Suprapubic skin (tissue), 4 donors: ENCODE measurements around the gene STON2. TPM values are rescaled to one million over a fixed set of nuclear protein-coding genes. Genes with fewer than 3 reads are reported as not detected.
"Not testable (repeated sequence)": the region's sequence is repeated elsewhere in the genome, so short reads cannot be mapped to it uniquely, and the experiment has no call there.

ENCODE experiments used
- DNase-seq, 2 donors: peaks; one replicate each; pipeline ENCODE4 v3.0.0-alpha.2; 2019; ENCODE audit warnings: low spot score in 2 of 2
- H3K27ac ChIP-seq: fragments of 200-600 bp; sonication (generic); one replicate; pipeline ENCODE4 v1.5.1; 2019
- H3K27me3 ChIP-seq: fragments of 200-600 bp; sonication (generic); one replicate; pipeline ENCODE4 v1.5.1; 2019
- H3K36me3 ChIP-seq: fragments of 200-600 bp; sonication (generic); one replicate; pipeline ENCODE4 v1.5.1; 2019
- H3K4me1 ChIP-seq: fragments of 200-600 bp; sonication (generic); one replicate; pipeline ENCODE4 v1.5.1; 2019
- H3K4me3 ChIP-seq: fragments of 200-600 bp; sonication (generic); one replicate; pipeline ENCODE4 v1.5.1; 2019; ENCODE audit warnings: mild to moderate bottlenecking
- H3K9me3 ChIP-seq: fragments of 200-600 bp; sonication (generic); one replicate; pipeline ENCODE4 v1.5.1; 2019
- EP300 ChIP-seq: sonication (generic); formaldehyde crosslinking; IDR thresholded peaks from one replicate; pipeline ENCODE4 v1.6.1; 2017; ENCODE audit warnings: antibody characterized with exemption
- POLR2A ChIP-seq, 2 donors: fragments of 450-650 bp; IDR thresholded peaks; one replicate each; pipeline ENCODE4 v1.6.1; 2017; ENCODE audit warnings: antibody characterized with exemption in 2 of 2, mild to moderate bottlenecking in 2 of 2, moderate library complexity in 2 of 2
- POLR2AphosphoS5 ChIP-seq, 3 donors: sonication (generic); formaldehyde crosslinking; IDR thresholded peaks; one replicate each; pipeline ENCODE4 v1.6.1; 2017; ENCODE audit warnings: antibody characterized with exemption in 3 of 3
- WGBS: methylation state at CpG from one replicate; pipeline ENCODE4 v1.1.5; 2018; 5-methylcytosine and 5-hydroxymethylcytosine counted together
- total RNA-seq, 4 donors: library from RNA; depleted of rRNA; stranded (reverse); fragments of >200 nt; gene quantifications; one replicate each; pipeline ENCODE4 v1.1.0, GENCODE V29; 2016
- TF ChIP-seq, protein P1 (sequence below), 2 donors: fragments of 200-600 bp in 1 of 2; fragments of 450-650 bp in 1 of 2; sonication (generic) in 1 of 2; IDR thresholded peaks; one replicate each; pipeline ENCODE4 v1.5.1; 2016 to 2019; ENCODE audit warnings: antibody characterized with exemption in 2 of 2, mild to moderate bottlenecking in 1 of 2, moderate library complexity in 1 of 2

The STON2 gene
- total RNA-seq, 4 donors from 2014 or later, result 19.1 to 39.5 (median 22.8) TPM

DNA sequence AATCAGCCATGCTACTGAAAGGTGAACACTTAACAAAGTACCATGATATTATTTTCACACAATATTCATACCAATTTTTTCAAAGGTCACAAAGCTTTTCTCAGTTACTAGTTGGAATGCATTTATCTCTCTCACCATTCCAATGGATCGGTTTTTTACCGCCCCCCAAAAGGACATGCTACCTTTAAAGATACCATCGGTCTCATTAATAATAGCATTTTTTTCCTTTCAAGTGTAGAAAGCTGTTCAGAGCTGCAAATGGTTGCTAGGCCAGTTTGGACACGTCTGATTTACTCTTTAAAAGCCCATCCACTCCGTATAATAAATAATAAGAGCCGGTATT, 34.9 kb upstream of the STON2 start:
- Histone ChIP-seq H3K4me3 (peak overlapping the region; percentile 71), H3K27me3 (peaks cover 6% of the 10 kb centered on the region), H3K9me3 (no peaks in the 10 kb centered on the region), H3K27ac (no peak overlapping the region), H3K36me3 (no peaks in the 10 kb centered on the region), H3K4me1 (peaks cover 34% of the 10 kb centered on the region)
- TF ChIP-seq POLR2A (IDR thresholded peaks at IDR 0.05) (no peak), EP300 (no peak), POLR2AphosphoS5 (IDR thresholded peaks at IDR 0.05) (no peak)
- TF ChIP-seq, protein P1, sequence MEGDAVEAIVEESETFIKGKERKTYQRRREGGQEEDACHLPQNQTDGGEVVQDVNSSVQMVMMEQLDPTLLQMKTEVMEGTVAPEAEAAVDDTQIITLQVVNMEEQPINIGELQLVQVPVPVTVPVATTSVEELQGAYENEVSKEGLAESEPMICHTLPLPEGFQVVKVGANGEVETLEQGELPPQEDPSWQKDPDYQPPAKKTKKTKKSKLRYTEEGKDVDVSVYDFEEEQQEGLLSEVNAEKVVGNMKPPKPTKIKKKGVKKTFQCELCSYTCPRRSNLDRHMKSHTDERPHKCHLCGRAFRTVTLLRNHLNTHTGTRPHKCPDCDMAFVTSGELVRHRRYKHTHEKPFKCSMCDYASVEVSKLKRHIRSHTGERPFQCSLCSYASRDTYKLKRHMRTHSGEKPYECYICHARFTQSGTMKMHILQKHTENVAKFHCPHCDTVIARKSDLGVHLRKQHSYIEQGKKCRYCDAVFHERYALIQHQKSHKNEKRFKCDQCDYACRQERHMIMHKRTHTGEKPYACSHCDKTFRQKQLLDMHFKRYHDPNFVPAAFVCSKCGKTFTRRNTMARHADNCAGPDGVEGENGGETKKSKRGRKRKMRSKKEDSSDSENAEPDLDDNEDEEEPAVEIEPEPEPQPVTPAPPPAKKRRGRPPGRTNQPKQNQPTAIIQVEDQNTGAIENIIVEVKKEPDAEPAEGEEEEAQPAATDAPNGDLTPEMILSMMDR (IDR thresholded peaks at IDR 0.05), result no peak
- WGBS, result 15% methylated on average over 6 of the region's 6 CpGs
- DNase-seq, result no peak

DNA sequence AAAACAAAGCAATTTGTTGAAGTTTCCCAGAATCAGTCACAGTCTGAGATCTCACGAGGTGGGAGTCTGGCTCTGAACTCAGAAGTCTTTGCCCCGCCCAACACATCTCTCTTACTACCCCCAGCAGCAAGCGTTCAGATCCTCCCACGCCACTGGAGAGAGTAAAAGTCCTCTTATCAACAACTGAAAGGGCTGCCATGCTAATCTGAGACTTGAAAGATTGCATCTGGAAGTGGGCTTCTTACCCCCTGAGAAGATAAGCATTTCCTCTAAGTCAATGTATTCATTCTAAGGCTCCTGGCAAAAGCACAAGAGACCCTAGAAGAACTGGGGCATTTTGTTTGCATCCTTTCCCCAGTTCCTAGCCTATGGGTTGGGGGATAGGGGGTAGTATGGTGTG, 34.1 kb upstream of the STON2 start:
- peaks cover 34% of the 10 kb centered on the region for H3K4me1 ChIP-seq
- no peaks in the 10 kb centered on the region for H3K9me3 ChIP-seq
- no peak overlapping the region for H3K4me3 ChIP-seq
- no peak overlapping the region for H3K27ac ChIP-seq
- TF ChIP-seq POLR2AphosphoS5 (IDR thresholded peaks at IDR 0.05) (no peak), EP300 (no peak), POLR2A (IDR thresholded peaks at IDR 0.05) (no peak)
- TF ChIP-seq, protein P1 (IDR thresholded peaks at IDR 0.05), result no peak
- peaks cover 6% of the 10 kb centered on the region for H3K27me3 ChIP-seq
- no peaks in the 10 kb centered on the region for H3K36me3 ChIP-seq
- DNase-seq, result no peak
- 65% methylated on average over 4 of the region's 4 CpGs for WGBS

DNA sequence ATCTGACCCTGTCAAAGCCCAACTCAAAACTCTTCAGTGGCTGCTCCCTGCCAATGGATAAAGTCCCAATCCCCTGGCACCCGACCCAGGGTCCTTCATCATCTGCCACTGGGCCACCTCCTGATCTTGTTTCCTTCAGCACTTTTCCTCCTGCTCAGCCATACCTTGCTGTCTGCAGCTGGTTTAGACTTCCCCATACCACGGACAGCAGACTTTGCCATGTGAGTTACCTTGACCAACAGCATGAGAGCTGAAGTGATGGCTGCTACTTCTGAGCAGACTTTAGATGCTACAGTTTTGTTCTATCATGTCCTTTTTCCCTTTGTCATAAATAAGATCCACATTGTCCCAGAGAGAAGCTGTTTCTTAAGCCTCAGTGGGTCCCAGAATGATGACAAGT, 33.3 kb upstream of the STON2 start:
- no peak overlapping the region for H3K27ac ChIP-seq
- 87% methylated on average over 2 of the region's 2 CpGs for WGBS
- no peak overlapping the region for H3K4me3 ChIP-seq
- peaks cover 2% of the 10 kb centered on the region for H3K27me3 ChIP-seq
- no peaks in the 10 kb centered on the region for H3K9me3 ChIP-seq
- DNase-seq, result no peak
- H3K4me1 ChIP-seq, result peaks cover 34% of the 10 kb centered on the region
- no peaks in the 10 kb centered on the region for H3K36me3 ChIP-seq
- TF ChIP-seq POLR2AphosphoS5 (IDR thresholded peaks at IDR 0.05) (no peak), POLR2A (IDR thresholded peaks at IDR 0.05) (no peak), EP300 (no peak)
- TF ChIP-seq, protein P1 (IDR thresholded peaks at IDR 0.05), result no peak

DNA sequence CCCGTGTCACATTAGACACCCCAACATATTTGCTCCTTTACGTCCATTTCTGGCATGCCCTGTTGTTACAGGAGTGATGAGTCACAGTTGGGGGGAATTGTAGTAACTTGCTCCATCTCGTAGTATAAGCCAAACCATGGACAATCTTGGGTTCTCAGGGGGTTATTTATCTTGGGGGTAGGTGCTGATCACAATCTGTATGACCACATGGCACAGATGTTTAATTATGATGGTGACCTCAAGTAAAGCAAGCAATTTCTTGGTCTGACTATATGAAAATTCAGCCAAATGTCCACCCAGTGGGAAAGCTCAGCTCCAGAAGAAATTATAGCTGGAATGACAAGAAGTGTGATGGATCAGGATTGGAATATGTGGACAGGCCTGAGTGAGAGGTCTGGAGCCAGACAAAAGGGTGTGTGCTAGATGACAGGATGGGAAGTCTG, 32.1 kb upstream of the STON2 start:
- no peak for DNase-seq
- no peaks in the 10 kb centered on the region for H3K9me3 ChIP-seq
- H3K4me3 ChIP-seq, result no peak overlapping the region
- TF ChIP-seq, protein P1 (IDR thresholded peaks at IDR 0.05), result no peak
- WGBS, result 38% methylated on average over 3 of the region's 3 CpGs
- H3K4me1 ChIP-seq, result peaks cover 43% of the 10 kb centered on the region
- no peak overlapping the region for H3K27ac ChIP-seq
- H3K27me3 ChIP-seq, result no peaks in the 10 kb centered on the region
- no peaks in the 10 kb centered on the region for H3K36me3 ChIP-seq

DNA sequence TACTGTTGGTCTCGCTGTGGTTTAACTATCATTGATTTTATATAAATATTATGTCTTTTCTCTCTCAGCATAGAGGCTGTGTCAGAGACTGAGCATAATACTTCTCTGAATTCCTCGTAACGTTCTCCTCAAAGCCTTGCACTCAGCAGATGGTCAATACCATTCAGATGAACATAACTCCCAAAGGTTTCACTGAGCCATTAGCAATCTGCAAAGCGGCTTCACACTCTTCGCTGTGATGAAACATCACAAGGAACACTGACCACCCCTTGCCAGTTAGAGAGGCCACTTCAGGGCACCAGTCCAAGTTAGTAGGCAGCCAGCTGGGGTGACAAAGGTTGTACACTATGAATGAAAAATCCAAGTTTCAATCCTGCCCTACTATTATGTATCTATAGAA, 30.1 kb upstream of the STON2 start:
- TF ChIP-seq, protein P1 (IDR thresholded peaks at IDR 0.05), result no peak
- no peak for TF ChIP-seq EP300
- TF ChIP-seq POLR2AphosphoS5 (IDR thresholded peaks at IDR 0.05), result no peak
- no peak for TF ChIP-seq POLR2A (IDR thresholded peaks at IDR 0.05)
- H3K9me3 ChIP-seq, result no peaks in the 10 kb centered on the region
- no peaks in the 10 kb centered on the region for H3K27me3 ChIP-seq
- H3K27ac ChIP-seq, result no peak overlapping the region
- DNase-seq, result no peak
- no peaks in the 10 kb centered on the region for H3K36me3 ChIP-seq
- no peak overlapping the region for H3K4me3 ChIP-seq
- 83% methylated on average over 5 of the region's 5 CpGs for WGBS
- H3K4me1 ChIP-seq, result peaks cover 27% of the 10 kb centered on the region

DNA sequence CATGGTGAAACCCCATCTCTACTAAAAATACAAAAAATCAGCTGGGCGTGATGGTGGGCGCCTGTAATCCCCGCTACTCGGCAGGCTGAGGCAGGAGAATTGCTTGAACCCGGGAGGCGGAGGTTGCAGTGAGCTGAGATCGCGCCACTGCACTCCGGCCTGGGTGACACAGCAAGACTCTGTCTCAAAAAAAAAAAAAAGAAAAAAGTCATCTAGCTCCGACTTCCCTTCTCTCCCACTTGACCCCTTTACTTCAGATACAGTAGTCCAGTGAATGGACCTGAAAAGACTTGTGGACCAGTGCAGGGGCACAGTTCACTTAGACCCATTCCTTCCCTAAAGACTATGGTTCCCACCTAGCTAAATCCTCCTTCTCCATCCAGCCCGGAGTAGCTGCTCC, 29.6 kb upstream of the STON2 start:
- H3K4me3 ChIP-seq, H3K27ac ChIP-seq, H3K36me3 ChIP-seq, DNase-seq, H3K9me3 ChIP-seq, H3K27me3 ChIP-seq: not testable (repeated sequence)
- 94% methylated on average over 11 of the region's 11 CpGs for WGBS
- H3K4me1 ChIP-seq, result peaks cover 22% of the 10 kb centered on the region
